Kidney epithelial cell (primary cell): ENCODE results near the gene SMARCA1. TPM values are rescaled to one million over a fixed set of nuclear protein-coding genes. Genes with fewer than 3 reads are reported as not detected.

Experiments used
- DNase-seq: peaks from one replicate; pipeline ENCODE4 v3.0.0-alpha.2; 2010; ENCODE audit warnings: low read depth
- H3K27me3 ChIP-seq: 2 replicates; pipeline ENCODE4 v1.6.0; 2011; ENCODE audit warnings: low read length; ENCODE audit not compliant: control insufficient read depth, insufficient read depth
- H3K36me3 ChIP-seq: 2 replicates; pipeline ENCODE4 v1.5.1; 2011; ENCODE audit warnings: low read length; ENCODE audit not compliant: control insufficient read depth, insufficient read depth
- H3K4me3 ChIP-seq: 2 replicates; pipeline ENCODE4 v1.5.1; 2011; ENCODE audit warnings: low read depth, mild to moderate bottlenecking, control low read depth, low read length
- CTCF ChIP-seq: IDR thresholded peaks from 2 replicates; pipeline ENCODE4 v1.5.1; 2011; ENCODE audit warnings: mild to moderate bottlenecking, moderate library complexity, low read length, control low read depth, inconsistent platforms; ENCODE audit not compliant: insufficient read depth, poor library complexity, severe bottlenecking
- total RNA-seq: library from RNA; depleted of rRNA; stranded (reverse); fragments of >200 nt; gene quantifications from 2 replicates; pipeline ENCODE4 v1.2.3, GENCODE V29; 2015

The SMARCA1 gene
- total RNA-seq, 1 donor from 2014 or later: 32.7 TPM

GRCh38 chrX:129534816-129535578 lies 11.7 kb upstream of the SMARCA1 start:
- TF ChIP-seq CTCF: no peak
- Histone ChIP-seq H3K36me3 (no peaks in the 10 kb centered on the region), H3K27me3 (no peaks in the 10 kb centered on the region), H3K4me3 (no peak overlapping the region)
- DNase-seq: no peak

- H3K36me3 ChIP-seq: no peaks in the 10 kb centered on the region
- TF ChIP-seq CTCF: no peak
- no peak for DNase-seq
- H3K4me3 ChIP-seq: no peak overlapping the region
- H3K27me3 ChIP-seq: no peaks in the 10 kb centered on the region
Measured at GRCh38 chrX:129531132-129531531, 7.8 kb upstream of the SMARCA1 start.

GRCh38 chrX:129530410-129530809 lies 7.1 kb upstream of the SMARCA1 start:
- Histone ChIP-seq H3K36me3 (no peaks in the 10 kb centered on the region), H3K27me3 (no peaks in the 10 kb centered on the region), H3K4me3 (no peak overlapping the region)
- TF ChIP-seq CTCF: no peak
- no peak for DNase-seq

GRCh38 chrX:129529685-129530281 lies 6.5 kb upstream of the SMARCA1 start:
- Histone ChIP-seq H3K36me3 (no peaks in the 10 kb centered on the region), H3K4me3 (no peak overlapping the region), H3K27me3 (no peaks in the 10 kb centered on the region)
- no peak for DNase-seq
- no peak for TF ChIP-seq CTCF

- H3K36me3 ChIP-seq: no peaks in the 10 kb centered on the region
- TF ChIP-seq CTCF: no peak
- H3K4me3 ChIP-seq: no peak overlapping the region
- no peaks in the 10 kb centered on the region for H3K27me3 ChIP-seq
- no peak for DNase-seq
Measured at GRCh38 chrX:129525896-129526295, 2.6 kb upstream of the SMARCA1 start.
